Measurements from ENCODE around the gene ALDH9A1.

The ALDH9A1 gene

GRCh38 chr1:165624441-165624840 lies 73.9 kb downstream of the ALDH9A1 start:
- DNase-seq (ENCODE audit: low spot score) (no peak), FAIRE-seq (no peak)

DNA sequence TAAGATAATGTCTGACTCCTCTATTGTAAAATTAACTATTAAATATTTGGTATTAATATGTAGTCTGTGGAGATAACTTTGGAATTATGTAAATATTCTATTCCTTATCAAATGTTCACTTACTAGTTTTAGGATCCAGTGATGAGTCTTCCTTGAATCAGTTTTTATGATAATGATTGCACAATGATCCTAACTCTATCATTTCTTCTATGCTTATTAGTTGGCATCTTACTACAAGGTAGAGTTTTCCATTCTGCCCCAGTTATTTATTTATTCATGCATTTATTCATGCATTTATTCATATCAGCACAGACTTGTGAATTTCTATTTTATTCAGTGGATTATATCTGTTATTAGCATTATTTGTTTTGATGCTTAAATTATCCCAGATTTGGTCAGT lies 74.7 kb downstream of the ALDH9A1 start:
- no peak for DNase-seq (ENCODE audit: low spot score)
- FAIRE-seq, result no peak

DNA sequence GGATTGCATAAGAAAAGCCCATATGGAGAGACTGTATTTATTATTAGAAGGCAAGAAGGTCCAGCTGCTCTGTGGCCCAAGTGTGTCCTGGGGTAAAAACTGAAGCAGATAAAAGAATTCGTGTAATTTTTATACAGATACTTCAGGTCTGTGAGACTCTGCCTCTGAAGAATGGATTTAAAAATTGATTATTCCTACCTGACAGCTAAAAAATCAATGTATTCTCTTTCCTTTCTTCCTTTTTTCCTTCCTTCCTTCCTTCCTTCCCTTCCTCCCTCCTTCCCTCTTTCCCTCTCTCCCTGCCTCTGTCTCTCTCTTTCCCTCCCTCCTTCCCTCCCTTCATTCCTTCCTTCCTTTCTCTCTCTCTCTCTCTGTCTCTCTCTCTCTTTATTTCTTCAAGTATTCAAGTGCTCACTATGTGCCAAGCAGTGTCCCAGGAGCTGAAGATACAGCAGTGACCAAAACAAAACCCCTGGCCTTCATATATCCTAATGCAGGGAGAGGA lies 78.7 kb downstream of the ALDH9A1 start:
- no peak for FAIRE-seq

GRCh38 chr1:165616987-165617546 lies 81.3 kb downstream of the ALDH9A1 start:
- FAIRE-seq (no peak), DNase-seq (ENCODE audit: low spot score) (no peak)

More for the DNA sequence above, 78.7 kb downstream of the ALDH9A1 start:
- DNase-seq (ENCODE audit: low spot score), result no peak

- DNase-seq (ENCODE audit: low spot score), result no peak
- no peak for FAIRE-seq
These were observed 82.2 kb downstream of the ALDH9A1 start for GRCh38 chr1:165616054-165616612.
